Stimulated activated CD8-positive, alpha-beta memory T cell treated with anti-CD3 and anti-CD28 coated beads, Interleukin-15, amount 100 ng/mL, for 4 hours (primary cell): ENCODE measurements around the gene TRIM45.
"Not testable (repeated sequence)": the region's sequence is repeated elsewhere in the genome, so short reads cannot be mapped to it uniquely, and the experiment has no call there.

Experiments used
- DNase-seq, 2 donors: peaks; one replicate each; pipeline ENCODE4 v3.0.0-alpha.2; 2020; ENCODE audit warnings: low read depth in 2 of 2

TRIM45 gene

GRCh38 chr1:117121589-117122329, at the start of gene TRIM45:
Gene TRIM45, minus strand, starts transcription at chr1:117121749. Its CDS starts 548 bp downstream, at chr1:117121201.
- peak; percentile 68 to 72 for DNase-seq

- no peak for DNase-seq
These were observed 48.5 kb upstream of the TRIM45 start for GRCh38 chr1:117169871-117170596.

- no peak for DNase-seq
These were observed 45.9 kb upstream of the TRIM45 start for GRCh38 chr1:117167402-117167801.

GRCh38 chr1:117166076-117166475, 44.5 kb upstream of the TRIM45 start:
- no peak for DNase-seq

GRCh38 chr1:117164209-117164608, 42.7 kb upstream of the TRIM45 start:
- no peak for DNase-seq

- DNase-seq = no peak
These were observed 41.3 kb upstream of the TRIM45 start for GRCh38 chr1:117162816-117163215.

- no peak for DNase-seq
These were observed 40.3 kb upstream of the TRIM45 start for GRCh38 chr1:117161887-117162286.

GRCh38 chr1:117151305-117151704, 29.8 kb upstream of the TRIM45 start:
- DNase-seq = not testable (repeated sequence)

GRCh38 chr1:117150316-117150715, 28.8 kb upstream of the TRIM45 start:
- DNase-seq = no peak

- no peak for DNase-seq
These were observed 26.5 kb upstream of the TRIM45 start for GRCh38 chr1:117147856-117148588.

- DNase-seq = no peak
These were observed 25.8 kb upstream of the TRIM45 start for GRCh38 chr1:117147341-117147831.

GRCh38 chr1:117146575-117147340, 25.2 kb upstream of the TRIM45 start:
- DNase-seq = no peak

GRCh38 chr1:117146072-117146471, 24.5 kb upstream of the TRIM45 start:
- no peak for DNase-seq

- DNase-seq = no peak
These were observed 22.3 kb upstream of the TRIM45 start for GRCh38 chr1:117143871-117144270.

- DNase-seq = no peak
These were observed 21.6 kb upstream of the TRIM45 start for GRCh38 chr1:117143172-117143571.

GRCh38 chr1:117142200-117142599, 20.7 kb upstream of the TRIM45 start:
- no peak for DNase-seq

GRCh38 chr1:117138561-117138960, 17.0 kb upstream of the TRIM45 start:
- no peak for DNase-seq

GRCh38 chr1:117138106-117138505, 16.6 kb upstream of the TRIM45 start:
- no peak for DNase-seq

GRCh38 chr1:117137281-117137855, 15.8 kb upstream of the TRIM45 start:
- DNase-seq = no peak

- no peak for DNase-seq
These were observed 15.2 kb upstream of the TRIM45 start for GRCh38 chr1:117136749-117137148.

GRCh38 chr1:117135329-117135728, 13.8 kb upstream of the TRIM45 start:
- no peak for DNase-seq
